ENCODE results near the gene C19orf25. TPM values are rescaled to one million over a fixed set of nuclear protein-coding genes. Genes with fewer than 3 reads are reported as not detected.
A peak's percentile ranks its signal among the peaks of the same experiment; 100 is the strongest.

The C19orf25 gene
- total RNA-seq, 1 donor from 2014 or later: 11.5 TPM

DNA sequence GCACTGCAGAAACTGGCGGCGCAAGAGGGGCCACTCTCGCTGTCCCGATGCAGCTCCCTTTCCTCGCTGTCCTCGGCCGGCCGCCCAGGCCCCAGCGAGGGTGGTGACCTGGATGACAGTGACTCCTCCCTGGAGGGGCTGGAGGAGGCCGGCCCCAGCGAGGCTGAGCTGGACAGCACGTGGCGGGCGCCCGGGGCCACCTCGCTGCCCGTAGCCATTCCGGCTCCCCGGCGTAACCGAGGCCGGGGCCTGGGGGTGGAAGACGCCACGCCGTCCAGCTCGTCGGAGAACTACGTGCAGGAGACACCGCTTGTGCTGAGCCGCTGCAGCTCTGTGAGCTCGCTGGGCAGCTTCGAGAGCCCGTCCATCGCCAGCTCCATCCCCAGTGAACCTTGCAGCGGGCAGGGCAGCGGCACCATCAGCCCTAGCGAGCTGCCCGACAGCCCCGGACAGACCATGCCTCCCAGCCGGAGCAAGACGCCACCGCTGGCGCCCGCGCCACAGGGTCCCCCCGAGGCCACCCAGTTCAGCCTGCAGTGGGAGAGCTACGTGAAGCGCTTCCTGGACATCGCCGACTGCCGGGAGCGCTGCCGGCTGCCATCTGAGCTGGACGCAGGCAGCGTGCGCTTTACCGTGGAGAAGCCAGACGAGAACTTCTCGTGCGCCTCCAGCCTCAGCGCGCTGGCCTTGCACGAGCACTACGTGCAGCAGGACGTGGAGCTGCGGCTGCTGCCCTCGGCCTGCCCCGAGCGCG lies 12.4 kb downstream of the C19orf25 start:
- Histone ChIP-seq H3K27ac (ENCODE audit: low read depth, low read length) (no peak overlapping the region), H3K4me3 (ENCODE audit: low read length in 3 of 3) (no peak overlapping the region), H3K36me3 (ENCODE audit: control insufficient read depth in 3 of 3, insufficient read depth in 3 of 3, low read length in 3 of 3) (no peaks in the 10 kb centered on the region), H3K4me1 (ENCODE audit: control insufficient read depth in 3 of 3, insufficient read depth in 3 of 3, low read length in 3 of 3) (peaks cover 30 to 48% (median 41%) of the 10 kb centered on the region in 3 donors), H3K27me3 (ENCODE audit: control insufficient read depth in 3 of 3, insufficient read depth in 3 of 3, low read length in 3 of 3) (peaks cover 51 to 70% (median 66%) of the 10 kb centered on the region in 3 donors), H3K9ac (ENCODE audit: low read depth in 1 of 3, low read length in 3 of 3) (no peak overlapping the region), H3K9me3 (ENCODE audit: control insufficient read depth in 3 of 3, low read length in 3 of 3) (no peaks in the 10 kb centered on the region)

DNA sequence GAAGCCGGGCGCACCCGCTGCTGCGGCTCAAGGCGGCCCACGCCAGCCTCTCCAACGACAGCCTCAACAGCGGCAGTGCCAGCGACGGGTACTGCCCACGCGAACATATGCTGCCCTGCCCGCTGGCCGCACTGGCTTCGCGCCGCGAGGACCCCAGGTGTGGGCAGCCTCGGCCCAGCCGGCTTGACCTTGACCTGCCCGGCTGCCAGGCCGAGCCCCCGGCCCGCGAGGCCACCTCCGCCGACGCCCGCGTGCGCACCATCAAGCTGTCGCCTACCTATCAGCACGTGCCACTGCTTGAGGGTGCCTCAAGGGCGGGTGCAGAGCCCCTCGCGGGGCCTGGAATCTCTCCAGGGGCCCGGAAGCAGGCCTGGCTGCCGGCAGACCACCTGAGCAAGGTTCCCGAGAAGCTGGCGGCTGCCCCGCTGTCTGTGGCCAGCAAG lies 13.0 kb downstream of the C19orf25 start:
- peaks cover 45 to 64% (median 60%) of the 10 kb centered on the region in 3 donors for H3K27me3 ChIP-seq (ENCODE audit: control insufficient read depth in 3 of 3, insufficient read depth in 3 of 3, low read length in 3 of 3)
- no peak overlapping the region for H3K9ac ChIP-seq (ENCODE audit: low read depth in 1 of 3, low read length in 3 of 3)
- peaks cover 0 to 1% (median 0%) of the 10 kb centered on the region in 3 donors for H3K36me3 ChIP-seq (ENCODE audit: control insufficient read depth in 3 of 3, insufficient read depth in 3 of 3, low read length in 3 of 3)
- H3K4me1 ChIP-seq (ENCODE audit: control insufficient read depth in 3 of 3, insufficient read depth in 3 of 3, low read length in 3 of 3): peaks cover 24 to 42% (median 35%) of the 10 kb centered on the region in 3 donors
- H3K4me3 ChIP-seq (ENCODE audit: low read length in 3 of 3): peak overlapping the region in 1 of 3 donors; percentile 22
- no peaks in the 10 kb centered on the region for H3K9me3 ChIP-seq (ENCODE audit: control insufficient read depth in 3 of 3, low read length in 3 of 3)
- H3K27ac ChIP-seq (ENCODE audit: low read depth, low read length): no peak overlapping the region

DNA sequence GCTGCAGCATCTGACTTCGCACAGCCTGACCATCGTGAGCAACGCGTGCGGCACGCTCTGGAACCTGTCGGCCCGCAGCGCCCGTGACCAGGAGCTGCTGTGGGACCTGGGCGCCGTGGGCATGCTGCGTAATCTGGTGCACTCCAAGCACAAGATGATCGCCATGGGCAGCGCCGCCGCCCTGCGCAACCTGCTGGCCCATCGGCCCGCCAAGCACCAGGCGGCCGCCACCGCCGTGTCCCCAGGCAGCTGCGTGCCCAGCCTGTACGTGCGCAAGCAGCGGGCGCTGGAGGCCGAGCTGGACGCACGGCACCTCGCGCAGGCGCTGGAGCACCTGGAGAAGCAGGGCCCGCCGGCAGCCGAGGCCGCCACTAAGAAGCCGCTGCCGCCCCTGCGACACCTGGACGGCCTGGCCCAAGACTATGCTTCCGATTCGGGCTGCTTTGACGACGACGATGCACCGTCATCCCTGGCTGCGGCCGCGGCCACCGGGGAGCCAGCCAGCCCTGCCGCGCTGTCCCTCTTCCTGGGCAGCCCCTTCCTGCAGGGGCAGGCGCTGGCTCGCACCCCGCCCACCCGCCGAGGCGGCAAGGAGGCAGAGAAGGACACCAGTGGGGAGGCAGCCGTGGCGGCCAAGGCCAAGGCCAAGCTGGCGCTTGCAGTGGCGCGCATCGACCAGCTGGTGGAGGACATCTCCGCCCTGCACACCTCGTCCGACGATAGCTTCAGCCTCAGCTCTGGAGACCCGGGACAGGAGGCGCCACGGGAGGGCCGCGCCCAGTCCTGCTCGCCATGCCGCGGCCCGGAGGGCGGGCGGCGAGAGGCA lies 13.6 kb downstream of the C19orf25 start:
- H3K4me1 ChIP-seq (ENCODE audit: control insufficient read depth in 3 of 3, insufficient read depth in 3 of 3, low read length in 3 of 3): peaks cover 18 to 35% (median 28%) of the 10 kb centered on the region in 3 donors
- H3K4me3 ChIP-seq (ENCODE audit: low read length in 3 of 3): peak overlapping the region in 1 of 3 donors; percentile 35
- H3K36me3 ChIP-seq (ENCODE audit: control insufficient read depth in 3 of 3, insufficient read depth in 3 of 3, low read length in 3 of 3): peaks cover 0 to 5% (median 0%) of the 10 kb centered on the region in 3 donors
- no peaks in the 10 kb centered on the region for H3K9me3 ChIP-seq (ENCODE audit: control insufficient read depth in 3 of 3, low read length in 3 of 3)
- H3K9ac ChIP-seq (ENCODE audit: low read depth in 1 of 3, low read length in 3 of 3): peak overlapping the region in 1 of 3 donors; percentile 25
- no peak overlapping the region for H3K27ac ChIP-seq (ENCODE audit: low read depth, low read length)
- peaks cover 39 to 63% (median 54%) of the 10 kb centered on the region in 3 donors for H3K27me3 ChIP-seq (ENCODE audit: control insufficient read depth in 3 of 3, insufficient read depth in 3 of 3, low read length in 3 of 3)

DNA sequence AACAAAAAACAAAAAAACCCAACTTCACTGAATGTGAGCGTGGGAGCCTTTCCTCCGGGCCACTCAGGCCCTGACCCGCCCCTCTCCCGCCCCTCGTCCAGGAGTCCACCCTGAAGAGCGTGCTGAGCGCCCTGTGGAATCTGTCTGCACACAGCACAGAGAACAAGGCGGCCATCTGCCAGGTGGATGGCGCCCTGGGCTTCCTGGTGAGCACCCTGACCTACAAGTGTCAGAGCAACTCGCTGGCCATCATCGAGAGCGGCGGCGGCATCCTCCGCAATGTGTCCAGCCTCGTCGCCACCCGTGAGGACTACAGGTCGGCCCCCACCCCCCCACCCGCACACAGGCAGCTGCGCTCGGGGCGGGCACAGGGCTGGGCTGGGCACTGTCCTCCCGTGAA lies 17.2 kb downstream of the C19orf25 start:
- peaks cover 4 to 16% (median 6%) of the 10 kb centered on the region in 3 donors for H3K4me1 ChIP-seq (ENCODE audit: control insufficient read depth in 3 of 3, insufficient read depth in 3 of 3, low read length in 3 of 3)
- H3K36me3 ChIP-seq (ENCODE audit: control insufficient read depth in 3 of 3, insufficient read depth in 3 of 3, low read length in 3 of 3): peaks cover 0 to 7% (median 0%) of the 10 kb centered on the region in 3 donors
- peaks cover 26 to 59% (median 39%) of the 10 kb centered on the region in 3 donors for H3K27me3 ChIP-seq (ENCODE audit: control insufficient read depth in 3 of 3, insufficient read depth in 3 of 3, low read length in 3 of 3)
- H3K27ac ChIP-seq (ENCODE audit: low read depth, low read length): no peak overlapping the region
- no peaks in the 10 kb centered on the region for H3K9me3 ChIP-seq (ENCODE audit: control insufficient read depth in 3 of 3, low read length in 3 of 3)
- H3K4me3 ChIP-seq (ENCODE audit: low read length in 3 of 3): no peak overlapping the region
- no peak overlapping the region for H3K9ac ChIP-seq (ENCODE audit: low read depth in 1 of 3, low read length in 3 of 3)

DNA sequence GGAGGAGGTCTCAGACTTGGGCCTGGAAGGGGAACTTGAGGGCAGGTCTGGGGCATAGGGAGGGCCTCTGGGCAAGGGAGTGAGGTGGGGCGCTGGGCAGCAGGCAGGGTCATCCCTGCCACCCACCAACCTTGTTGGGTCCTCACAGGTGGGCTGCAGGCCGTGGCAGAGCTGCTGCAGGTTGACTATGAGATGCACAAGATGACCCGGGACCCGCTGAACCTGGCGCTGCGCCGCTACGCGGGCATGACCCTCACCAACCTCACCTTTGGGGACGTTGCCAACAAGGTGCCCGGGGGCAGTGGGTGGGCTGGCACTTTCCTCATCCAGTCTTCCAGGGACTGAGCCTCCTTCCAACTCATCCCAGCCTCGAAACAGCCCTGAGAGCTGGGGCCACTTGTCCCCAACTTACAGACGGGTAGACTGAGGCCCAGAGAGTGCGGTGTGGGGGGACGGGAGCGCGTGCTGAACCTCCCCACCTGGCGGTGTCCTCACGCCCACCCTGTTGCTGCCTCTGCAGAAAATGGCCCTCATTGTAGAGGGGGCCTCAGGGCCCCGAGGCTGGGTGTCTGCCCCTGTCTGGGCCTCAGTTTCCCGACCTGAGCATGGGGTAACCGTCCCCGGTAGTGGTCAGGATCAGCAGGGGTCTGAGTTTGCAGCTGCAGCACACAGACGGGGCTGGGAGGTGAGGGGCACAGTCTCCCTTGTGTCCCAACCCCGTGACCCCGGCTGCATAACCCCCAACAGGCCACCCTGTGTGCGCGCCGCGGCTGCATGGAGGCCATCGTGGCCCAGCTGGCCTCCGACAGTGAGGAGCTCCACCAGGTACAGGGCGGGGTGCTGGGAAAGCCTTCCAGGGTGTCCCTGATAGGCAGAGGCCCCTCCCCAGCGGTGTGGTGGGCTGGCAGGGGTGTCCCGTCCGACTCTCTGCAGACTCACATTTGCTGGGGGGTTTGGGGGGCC lies 18.7 kb downstream of the C19orf25 start:
- H3K4me3 ChIP-seq (ENCODE audit: low read length in 3 of 3): no peak overlapping the region
- no peak overlapping the region for H3K27ac ChIP-seq (ENCODE audit: low read depth, low read length)
- H3K9me3 ChIP-seq (ENCODE audit: control insufficient read depth in 3 of 3, low read length in 3 of 3): no peaks in the 10 kb centered on the region
- H3K9ac ChIP-seq (ENCODE audit: low read depth in 1 of 3, low read length in 3 of 3): no peak overlapping the region
- H3K4me1 ChIP-seq (ENCODE audit: control insufficient read depth in 3 of 3, insufficient read depth in 3 of 3, low read length in 3 of 3): peaks cover 0 to 12% (median under 1%) of the 10 kb centered on the region in 3 donors
- peaks cover 30 to 59% (median 39%) of the 10 kb centered on the region in 3 donors for H3K27me3 ChIP-seq (ENCODE audit: control insufficient read depth in 3 of 3, insufficient read depth in 3 of 3, low read length in 3 of 3)
- peaks cover 0 to 7% (median 0%) of the 10 kb centered on the region in 3 donors for H3K36me3 ChIP-seq (ENCODE audit: control insufficient read depth in 3 of 3, insufficient read depth in 3 of 3, low read length in 3 of 3)

DNA sequence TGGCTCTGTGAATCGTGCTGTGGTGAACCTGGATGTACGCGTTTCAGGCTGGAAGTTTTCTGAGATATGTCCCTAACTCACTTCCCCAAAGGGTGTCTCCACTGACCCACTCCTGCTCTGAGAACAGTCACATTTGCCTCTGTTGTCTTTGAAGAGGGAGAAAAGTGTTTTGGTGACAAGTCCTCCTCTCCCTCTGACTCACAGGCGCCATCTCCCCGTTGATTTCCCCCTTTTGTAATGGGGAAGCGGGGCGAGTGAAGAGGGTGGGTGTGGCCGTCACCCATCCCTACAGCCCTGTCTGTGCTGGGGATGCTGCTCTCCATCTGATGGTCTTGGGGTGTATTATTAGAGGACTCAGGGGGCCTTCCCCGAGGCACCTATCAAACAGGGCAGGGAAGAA lies 19.5 kb downstream of the C19orf25 start:
- Histone ChIP-seq H3K27ac (ENCODE audit: low read depth, low read length) (no peak overlapping the region), H3K4me3 (ENCODE audit: low read length in 3 of 3) (no peak overlapping the region), H3K4me1 (ENCODE audit: control insufficient read depth in 3 of 3, insufficient read depth in 3 of 3, low read length in 3 of 3) (peaks cover 0 to 11% (median 3%) of the 10 kb centered on the region in 3 donors), H3K9me3 (ENCODE audit: control insufficient read depth in 3 of 3, low read length in 3 of 3) (no peaks in the 10 kb centered on the region), H3K36me3 (ENCODE audit: control insufficient read depth in 3 of 3, insufficient read depth in 3 of 3, low read length in 3 of 3) (peaks cover 0 to 7% (median 0%) of the 10 kb centered on the region in 3 donors), H3K27me3 (ENCODE audit: control insufficient read depth in 3 of 3, insufficient read depth in 3 of 3, low read length in 3 of 3) (peaks cover 31 to 58% (median 39%) of the 10 kb centered on the region in 3 donors), H3K9ac (ENCODE audit: low read depth in 1 of 3, low read length in 3 of 3) (no peak overlapping the region)

DNA sequence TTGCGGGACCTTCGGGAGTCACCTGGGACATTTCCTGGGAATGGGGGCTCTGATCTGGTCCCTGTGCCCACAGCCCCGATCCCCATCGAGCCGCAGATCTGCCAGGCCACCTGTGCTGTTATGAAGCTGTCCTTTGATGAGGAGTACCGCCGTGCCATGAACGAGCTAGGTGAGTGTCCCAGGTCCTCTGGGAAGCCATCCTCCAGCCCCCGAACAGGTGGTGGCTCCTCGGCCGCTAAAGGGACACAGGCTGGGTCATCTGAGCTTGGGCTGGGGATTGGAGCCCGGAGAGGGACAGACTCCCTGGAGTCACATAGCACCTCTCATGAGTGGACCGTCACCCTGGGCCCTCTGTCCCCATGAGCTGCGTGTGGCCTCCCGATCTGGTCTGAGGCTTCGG lies 21.1 kb downstream of the C19orf25 start:
- Histone ChIP-seq H3K36me3 (ENCODE audit: control insufficient read depth in 3 of 3, insufficient read depth in 3 of 3, low read length in 3 of 3) (peaks cover 0 to 7% (median 0%) of the 10 kb centered on the region in 3 donors), H3K9me3 (ENCODE audit: control insufficient read depth in 3 of 3, low read length in 3 of 3) (no peaks in the 10 kb centered on the region), H3K4me1 (ENCODE audit: control insufficient read depth in 3 of 3, insufficient read depth in 3 of 3, low read length in 3 of 3) (peaks cover 0 to 21% (median 11%) of the 10 kb centered on the region in 3 donors), H3K27ac (ENCODE audit: low read depth, low read length) (no peak overlapping the region), H3K27me3 (ENCODE audit: control insufficient read depth in 3 of 3, insufficient read depth in 3 of 3, low read length in 3 of 3) (peaks cover 46 to 66% (median 51%) of the 10 kb centered on the region in 3 donors), H3K4me3 (ENCODE audit: low read length in 3 of 3) (no peak overlapping the region), H3K9ac (ENCODE audit: low read depth in 1 of 3, low read length in 3 of 3) (no peak overlapping the region)

DNA sequence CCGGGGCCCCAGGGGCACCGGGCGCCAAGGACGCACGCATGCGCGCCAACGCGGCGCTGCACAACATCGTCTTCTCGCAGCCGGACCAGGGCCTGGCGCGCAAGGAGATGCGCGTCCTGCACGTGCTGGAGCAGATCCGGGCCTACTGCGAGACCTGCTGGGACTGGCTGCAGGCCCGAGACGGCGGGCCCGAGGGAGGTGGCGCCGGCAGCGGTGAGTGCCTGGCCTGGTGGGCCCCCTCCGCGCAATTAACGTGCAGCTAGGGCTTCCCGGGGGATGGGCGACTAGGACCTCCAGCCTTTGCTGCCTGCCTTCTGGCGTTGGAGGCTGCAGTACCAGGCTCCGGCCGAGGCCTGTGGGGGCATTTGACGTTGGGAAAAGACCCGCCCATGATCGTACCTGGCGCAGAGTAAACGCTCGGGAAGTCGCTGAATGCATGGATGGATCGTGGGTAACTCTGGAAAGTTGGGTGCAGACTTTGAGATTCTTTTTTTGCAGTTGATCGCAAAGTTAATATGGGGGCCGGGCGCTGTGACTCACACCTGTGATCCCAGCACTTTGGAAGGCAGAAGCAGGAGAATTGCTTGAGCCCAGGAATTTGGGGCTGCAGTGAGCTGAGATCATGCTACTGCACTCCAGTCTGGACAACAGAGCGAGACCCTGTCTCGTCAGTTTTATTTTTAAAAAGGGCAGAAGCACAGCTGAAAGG lies 21.8 kb downstream of the C19orf25 start:
- H3K27ac ChIP-seq (ENCODE audit: low read depth, low read length): no peak overlapping the region
- peaks cover 0 to 7% (median 0%) of the 10 kb centered on the region in 3 donors for H3K36me3 ChIP-seq (ENCODE audit: control insufficient read depth in 3 of 3, insufficient read depth in 3 of 3, low read length in 3 of 3)
- peaks cover 54 to 73% (median 58%) of the 10 kb centered on the region in 3 donors for H3K27me3 ChIP-seq (ENCODE audit: control insufficient read depth in 3 of 3, insufficient read depth in 3 of 3, low read length in 3 of 3)
- no peak overlapping the region for H3K9ac ChIP-seq (ENCODE audit: low read depth in 1 of 3, low read length in 3 of 3)
- peaks cover 0 to 25% (median 16%) of the 10 kb centered on the region in 3 donors for H3K4me1 ChIP-seq (ENCODE audit: control insufficient read depth in 3 of 3, insufficient read depth in 3 of 3, low read length in 3 of 3)
- H3K4me3 ChIP-seq (ENCODE audit: low read length in 3 of 3): no peak overlapping the region
- no peaks in the 10 kb centered on the region for H3K9me3 ChIP-seq (ENCODE audit: control insufficient read depth in 3 of 3, low read length in 3 of 3)
